Body of pancreas (tissue), 4 donors: ENCODE measurements around the gene CAMKMT. TPM values are rescaled to one million over a fixed set of nuclear protein-coding genes. Genes with fewer than 3 reads are reported as not detected.
A peak's percentile ranks its signal among the peaks of the same experiment; 100 is the strongest.

ENCODE experiments used
- ATAC-seq: fragments of 150-250 bp; one replicate; pipeline ENCODE4 v1.9.1; 2016
- DNase-seq, 4 donors: peaks; one replicate each; pipeline ENCODE4 v3.0.0-alpha.2; 2019
- H3K27ac ChIP-seq, 4 donors: fragments of 200-600 bp; sonication (generic); 1 replicate in 3 of 4; 2 replicates in 1 of 4; pipeline versions ENCODE4 v1.5.1 to v1.6.1; 2016 to 2019; ENCODE audit warnings: mild to moderate bottlenecking in 1 of 4, mixed read lengths in 1 of 4, moderate library complexity in 1 of 4
- H3K27me3 ChIP-seq, 2 donors: fragments of 200-600 bp; sonication (generic); one replicate each; pipeline ENCODE4 v1.6.0; 2016; ENCODE audit warnings: mild to moderate bottlenecking in 1 of 2
- H3K36me3 ChIP-seq, 2 donors: fragments of 200-600 bp; sonication (generic); replicated peaks in 1 of 2; 2 replicates each; pipeline ENCODE4 v1.5.1; 2016; ENCODE audit warnings: low read depth in 2 of 2; ENCODE audit not compliant: insufficient read depth in 1 of 2
- H3K4me1 ChIP-seq: fragments of 200-600 bp; sonication (generic); one replicate; pipeline ENCODE4 v1.6.0; 2016
- H3K4me3 ChIP-seq, 2 donors: fragments of 200-600 bp; sonication (generic); 1 replicate in 1 of 2; 2 replicates in 1 of 2; pipeline ENCODE4 v1.5.1; 2016 to 2019
- H3K9me3 ChIP-seq, 3 donors: fragments of 200-600 bp; sonication (generic); 1 replicate in 2 of 3; 2 replicates in 1 of 3; pipeline ENCODE4 v1.5.1; 2016
- POLR2A ChIP-seq, 3 donors: fragments of 450-650 bp; IDR thresholded peaks; one replicate each; pipeline ENCODE4 v1.6.1; 2016; ENCODE audit warnings: antibody characterized with exemption in 3 of 3, mild to moderate bottlenecking in 2 of 3
- WGBS, 2 donors: methylation state at CpG; one replicate each; pipeline ENCODE4 v1.1.5; 2017; 5-methylcytosine and 5-hydroxymethylcytosine counted together
- intact Hi-C: fragments of 100-400 bp; cut with DNase I; formaldehyde crosslinking; loops from one replicate; pipeline ENCODE4 v1.15.1; 2023
- total RNA-seq, 2 donors: library from RNA; depleted of rRNA; stranded (reverse); fragments of >200 nt; gene quantifications; one replicate each; pipeline ENCODE4 v1.1.0, GENCODE V29; 2016
- TF ChIP-seq, protein P1 (sequence below), 7 experiments: fragments of 450-650 bp in 4 of 7; fragments of 200-600 bp in 3 of 7; sonication (generic) in 3 of 7; IDR thresholded peaks; one replicate each; pipeline ENCODE4 v1.5.1; 2016 to 2019; ENCODE audit warnings: antibody characterized with exemption in 7 of 7

The CAMKMT gene
- total RNA-seq, 2 donors from 2014 or later, result 18.4 to 23.4 TPM

DNA sequence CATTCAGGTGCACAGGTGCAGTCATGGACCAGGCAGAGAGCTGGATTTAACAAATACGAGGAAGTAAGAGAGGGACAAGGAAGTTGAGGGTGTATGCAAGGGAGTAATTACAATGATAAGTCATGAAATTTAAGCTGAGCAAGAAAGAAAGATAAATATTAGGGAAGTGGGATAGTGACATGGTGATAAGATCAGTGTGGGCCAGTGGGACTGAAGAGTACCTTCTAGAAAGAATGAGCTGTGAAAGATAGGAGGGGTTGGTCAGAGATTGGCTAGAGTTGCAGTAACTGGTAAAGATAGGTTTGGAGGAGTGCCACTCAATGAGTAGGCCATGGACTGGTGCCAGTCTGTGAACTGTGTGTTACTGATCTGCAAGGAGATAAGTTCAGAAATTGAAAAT, 378.9 kb downstream of the CAMKMT start:
- ATAC-seq (no peak), DNase-seq (peak in 1 of 4 donors; percentile 11)
- H3K4me3 ChIP-seq, result no peak overlapping the region
- TF ChIP-seq POLR2A (IDR thresholded peaks at IDR 0.05), result no peak
- TF ChIP-seq, protein P1, sequence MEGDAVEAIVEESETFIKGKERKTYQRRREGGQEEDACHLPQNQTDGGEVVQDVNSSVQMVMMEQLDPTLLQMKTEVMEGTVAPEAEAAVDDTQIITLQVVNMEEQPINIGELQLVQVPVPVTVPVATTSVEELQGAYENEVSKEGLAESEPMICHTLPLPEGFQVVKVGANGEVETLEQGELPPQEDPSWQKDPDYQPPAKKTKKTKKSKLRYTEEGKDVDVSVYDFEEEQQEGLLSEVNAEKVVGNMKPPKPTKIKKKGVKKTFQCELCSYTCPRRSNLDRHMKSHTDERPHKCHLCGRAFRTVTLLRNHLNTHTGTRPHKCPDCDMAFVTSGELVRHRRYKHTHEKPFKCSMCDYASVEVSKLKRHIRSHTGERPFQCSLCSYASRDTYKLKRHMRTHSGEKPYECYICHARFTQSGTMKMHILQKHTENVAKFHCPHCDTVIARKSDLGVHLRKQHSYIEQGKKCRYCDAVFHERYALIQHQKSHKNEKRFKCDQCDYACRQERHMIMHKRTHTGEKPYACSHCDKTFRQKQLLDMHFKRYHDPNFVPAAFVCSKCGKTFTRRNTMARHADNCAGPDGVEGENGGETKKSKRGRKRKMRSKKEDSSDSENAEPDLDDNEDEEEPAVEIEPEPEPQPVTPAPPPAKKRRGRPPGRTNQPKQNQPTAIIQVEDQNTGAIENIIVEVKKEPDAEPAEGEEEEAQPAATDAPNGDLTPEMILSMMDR (IDR thresholded peaks at IDR 0.05), result no peak
- H3K36me3 ChIP-seq, result no peaks in the 10 kb centered on the region
- H3K27me3 ChIP-seq, result no peaks in the 10 kb centered on the region
- WGBS, 2 donors, result 50 to 58% methylated on average over 1 of the region's 1 CpG
- no peaks in the 10 kb centered on the region for H3K9me3 ChIP-seq
- H3K27ac ChIP-seq, result no peak overlapping the region
- H3K4me1 ChIP-seq, result no peaks in the 10 kb centered on the region
- intact Hi-C loops, result no loop called here

DNA sequence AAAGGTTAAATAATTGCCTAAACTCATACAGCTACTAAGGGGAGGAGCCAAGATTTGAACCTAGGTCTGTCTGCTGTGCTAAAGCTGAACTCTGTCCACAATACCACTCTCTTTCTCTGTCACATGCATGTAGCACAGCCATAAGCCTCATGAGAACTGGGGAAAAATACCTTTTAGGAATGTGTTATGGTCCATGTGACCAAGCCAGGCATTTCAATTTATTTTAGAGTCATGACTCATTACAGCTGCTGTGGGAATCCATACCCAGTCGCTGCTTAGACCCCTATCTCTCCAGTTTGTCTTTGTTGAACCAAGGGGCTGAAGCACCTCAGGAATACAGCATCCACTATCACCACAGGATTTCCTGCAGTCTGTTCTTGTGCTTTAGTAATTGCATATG, 379.8 kb downstream of the CAMKMT start:
- no peaks in the 10 kb centered on the region for H3K9me3 ChIP-seq
- H3K27me3 ChIP-seq, result no peaks in the 10 kb centered on the region
- no peaks in the 10 kb centered on the region for H3K4me1 ChIP-seq
- no peak overlapping the region for H3K27ac ChIP-seq
- WGBS, 2 donors, result 95 to 100% methylated on average over 1 of the region's 1 CpG
- TF ChIP-seq, protein P1 (IDR thresholded peaks at IDR 0.05), result no peak
- TF ChIP-seq POLR2A (IDR thresholded peaks at IDR 0.05), result no peak
- no peaks in the 10 kb centered on the region for H3K36me3 ChIP-seq
- DNase-seq (no peak), ATAC-seq (no peak)
- H3K4me3 ChIP-seq, result no peak overlapping the region
- intact Hi-C loops, result no loop called here

DNA sequence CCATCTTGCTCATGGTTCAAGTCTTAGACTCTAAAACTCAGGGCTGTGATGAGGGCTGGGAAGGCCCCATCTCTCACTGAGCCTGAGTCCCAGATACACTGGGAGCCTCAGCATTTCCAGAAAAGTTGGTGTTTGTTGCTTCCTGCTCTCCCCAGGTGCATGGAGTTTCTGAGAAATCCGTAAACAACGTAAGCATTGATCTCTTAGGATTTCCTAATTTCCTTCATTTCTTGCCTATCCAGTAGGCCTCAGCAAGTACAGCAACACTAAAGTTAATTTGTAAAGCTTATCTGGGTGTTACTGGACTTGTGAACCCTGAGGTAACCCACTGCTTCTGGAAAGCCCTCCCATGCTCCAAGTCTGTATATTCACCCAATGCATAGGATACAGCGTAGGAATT, 380.3 kb downstream of the CAMKMT start:
- Histone ChIP-seq H3K9me3 (no peaks in the 10 kb centered on the region), H3K27me3 (no peaks in the 10 kb centered on the region), H3K27ac (no peak overlapping the region), H3K4me1 (no peaks in the 10 kb centered on the region), H3K4me3 (no peak overlapping the region), H3K36me3 (no peaks in the 10 kb centered on the region)
- TF ChIP-seq, protein P1 (IDR thresholded peaks at IDR 0.05), result no peak
- TF ChIP-seq POLR2A (IDR thresholded peaks at IDR 0.05), result no peak
- ATAC-seq (no peak), DNase-seq (no peak)
- intact Hi-C loops, result no loop called here
- WGBS, 2 donors, result 91 to 93% methylated on average over 3 of the region's 3 CpGs

DNA sequence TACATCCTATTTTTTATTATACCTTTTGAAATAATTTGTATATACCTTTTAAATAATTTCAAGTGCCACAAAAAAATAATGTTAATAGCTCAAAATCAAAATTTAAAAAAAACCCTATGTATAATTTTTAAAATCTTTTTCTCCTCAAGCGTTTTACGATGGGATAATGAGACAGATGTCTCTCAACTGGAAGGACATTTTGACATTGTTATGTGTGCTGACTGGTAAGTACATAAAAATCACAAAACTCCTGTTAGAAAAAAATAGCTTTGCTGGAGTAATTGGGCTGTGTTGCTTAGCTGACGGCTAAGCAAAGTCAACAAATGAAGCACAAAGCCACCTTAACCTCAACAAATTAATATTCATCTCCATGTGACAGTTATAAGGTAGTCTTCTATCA, 381.7 kb downstream of the CAMKMT start:
- 94 to 95% methylated on average over 3 of the region's 3 CpGs for WGBS, 2 donors
- no peaks in the 10 kb centered on the region for H3K4me1 ChIP-seq
- H3K9me3 ChIP-seq, result no peaks in the 10 kb centered on the region
- no peak for ATAC-seq
- TF ChIP-seq, protein P1 (IDR thresholded peaks at IDR 0.05), result no peak
- TF ChIP-seq POLR2A (IDR thresholded peaks at IDR 0.05), result no peak
- no peaks in the 10 kb centered on the region for H3K27me3 ChIP-seq
- no peaks in the 10 kb centered on the region for H3K36me3 ChIP-seq
- no peak overlapping the region for H3K4me3 ChIP-seq
- intact Hi-C loops, result no loop called here
- H3K27ac ChIP-seq, result no peak overlapping the region
- DNase-seq, result no peak
